Neural progenitor cell (in vitro differentiated cells): Measurements from ENCODE around the gene KIF9.

Experiments
- EZH2 ChIP-seq: fragments of 200-600 bp; sonication (generic); IDR thresholded peaks from 2 replicates; pipeline ENCODE4 v1.6.1; 2017; ENCODE audit warnings: antibody characterized with exemption, mild to moderate bottlenecking, moderate library complexity
- EZH2phosphoT487 ChIP-seq: fragments of 200-600 bp; sonication (generic); IDR thresholded peaks from 2 replicates; pipeline ENCODE4 v1.6.1; 2017; ENCODE audit warnings: antibody characterized with exemption
- TF ChIP-seq, protein P1 (sequence below): fragments of 200-600 bp; sonication (generic); IDR thresholded peaks from 2 replicates; pipeline ENCODE4 v1.5.1; 2017; ENCODE audit warnings: antibody characterized with exemption, mild to moderate bottlenecking

GRCh38 chr3:47274652-47275051, 7.9 kb downstream of the KIF9 start:
- no peak for TF ChIP-seq EZH2phosphoT487
- TF ChIP-seq, protein P1, sequence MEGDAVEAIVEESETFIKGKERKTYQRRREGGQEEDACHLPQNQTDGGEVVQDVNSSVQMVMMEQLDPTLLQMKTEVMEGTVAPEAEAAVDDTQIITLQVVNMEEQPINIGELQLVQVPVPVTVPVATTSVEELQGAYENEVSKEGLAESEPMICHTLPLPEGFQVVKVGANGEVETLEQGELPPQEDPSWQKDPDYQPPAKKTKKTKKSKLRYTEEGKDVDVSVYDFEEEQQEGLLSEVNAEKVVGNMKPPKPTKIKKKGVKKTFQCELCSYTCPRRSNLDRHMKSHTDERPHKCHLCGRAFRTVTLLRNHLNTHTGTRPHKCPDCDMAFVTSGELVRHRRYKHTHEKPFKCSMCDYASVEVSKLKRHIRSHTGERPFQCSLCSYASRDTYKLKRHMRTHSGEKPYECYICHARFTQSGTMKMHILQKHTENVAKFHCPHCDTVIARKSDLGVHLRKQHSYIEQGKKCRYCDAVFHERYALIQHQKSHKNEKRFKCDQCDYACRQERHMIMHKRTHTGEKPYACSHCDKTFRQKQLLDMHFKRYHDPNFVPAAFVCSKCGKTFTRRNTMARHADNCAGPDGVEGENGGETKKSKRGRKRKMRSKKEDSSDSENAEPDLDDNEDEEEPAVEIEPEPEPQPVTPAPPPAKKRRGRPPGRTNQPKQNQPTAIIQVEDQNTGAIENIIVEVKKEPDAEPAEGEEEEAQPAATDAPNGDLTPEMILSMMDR: no peak
- TF ChIP-seq EZH2: no peak
